Measurements from ENCODE around the gene R3HDM2.
"Not testable (repeated sequence)": the region's sequence is repeated elsewhere in the genome, so short reads cannot be mapped to it uniquely, and the experiment has no call there.

Gene R3HDM2

GRCh38 chr12:57430112-57430930 lies 522 bp downstream of the R3HDM2 start:
- Histone ChIP-seq H3K27ac (ENCODE audit: low read length) (peak overlapping the region; percentile 95), H3K9me3 (ENCODE audit: insufficient read depth, low read length, severe bottlenecking) (no peaks in the 10 kb centered on the region), H3K4me3 (ENCODE audit: low read depth in 1 of 2, low read length in 2 of 2) (peak overlapping the region; percentile 69 to 79), H3K36me3 (ENCODE audit: insufficient read depth, low read length) (peaks cover 6% of the 10 kb centered on the region; the same call in 1 of the 2 replicates), H3K4me1 (ENCODE audit: insufficient read depth, low read length) (peaks cover 27% of the 10 kb centered on the region), H3K9ac (ENCODE audit: low read depth, low read length) (peak overlapping the region; percentile 87), H2AFZ (ENCODE audit: low read depth, low read length) (peak overlapping the region; percentile 75), H3K4me2 (ENCODE audit: insufficient read depth, low read length) (peak overlapping the region; percentile 94), H3K27me3 (ENCODE audit: insufficient read depth, low read length, poor library complexity) (no peaks in the 10 kb centered on the region), H4K20me1 (ENCODE audit: insufficient read depth, low read length) (no peaks in the 10 kb centered on the region), H3K79me2 (ENCODE audit: insufficient read depth, low read length) (peaks cover 54% of the 10 kb centered on the region)
- DNase-seq, result peak; percentile 51
- ATAC-seq (ENCODE audit: insufficient read depth, low read depth), result peak; percentile 59
- TF ChIP-seq EZH2 (IDR thresholded peaks at IDR 0.05; ENCODE audit: borderline replicate concordance, low read depth, low read length, severe bottlenecking) (no peak), CTCF (IDR thresholded peaks at IDR 0.05; ENCODE audit: borderline replicate concordance, extremely low read depth, low read length, poor library complexity, severe bottlenecking) (peak; percentile 26)

GRCh38 chr12:57429473-57430111 lies 1.3 kb downstream of the R3HDM2 start:
- Histone ChIP-seq H3K27me3 (ENCODE audit: insufficient read depth, low read length, poor library complexity) (no peaks in the 10 kb centered on the region), H3K27ac (ENCODE audit: low read length) (peak overlapping the region; percentile 95), H3K4me1 (ENCODE audit: insufficient read depth, low read length) (peaks cover 27% of the 10 kb centered on the region), H3K4me3 (ENCODE audit: low read depth in 1 of 2, low read length in 2 of 2) (peak overlapping the region; percentile 69 to 79), H2AFZ (ENCODE audit: low read depth, low read length) (peak overlapping the region; percentile 75), H3K4me2 (ENCODE audit: insufficient read depth, low read length) (peak overlapping the region; percentile 94), H3K36me3 (ENCODE audit: insufficient read depth, low read length) (peaks cover 7% of the 10 kb centered on the region; the same call in 1 of the 2 replicates), H3K9me3 (ENCODE audit: insufficient read depth, low read length, severe bottlenecking) (no peaks in the 10 kb centered on the region), H4K20me1 (ENCODE audit: insufficient read depth, low read length) (no peaks in the 10 kb centered on the region), H3K79me2 (ENCODE audit: insufficient read depth, low read length) (peaks cover 58% of the 10 kb centered on the region), H3K9ac (ENCODE audit: low read depth, low read length) (peak overlapping the region; percentile 87)
- no peak for DNase-seq
- no peak for TF ChIP-seq CTCF (IDR thresholded peaks at IDR 0.05; ENCODE audit: borderline replicate concordance, extremely low read depth, low read length, poor library complexity, severe bottlenecking)
- no peak for ATAC-seq (ENCODE audit: insufficient read depth, low read depth)

- Histone ChIP-seq H4K20me1 (ENCODE audit: insufficient read depth, low read length) (no peaks in the 10 kb centered on the region), H3K4me3 (ENCODE audit: low read depth in 1 of 2, low read length in 2 of 2) (peak overlapping the region in 1 of 2 experiments; percentile 79; a peak in 2 of 4 replicates), H3K36me3 (ENCODE audit: insufficient read depth, low read length) (peaks cover 9% of the 10 kb centered on the region; the same call in 1 of the 2 replicates), H3K27ac (ENCODE audit: low read length) (no peak overlapping the region), H3K79me2 (ENCODE audit: insufficient read depth, low read length) (peaks cover 64% of the 10 kb centered on the region), H3K4me2 (ENCODE audit: insufficient read depth, low read length) (peak overlapping the region; percentile 94), H3K27me3 (ENCODE audit: insufficient read depth, low read length, poor library complexity) (no peaks in the 10 kb centered on the region), H3K4me1 (ENCODE audit: insufficient read depth, low read length) (peaks cover 27% of the 10 kb centered on the region), H2AFZ (ENCODE audit: low read depth, low read length) (no peak overlapping the region), H3K9ac (ENCODE audit: low read depth, low read length) (peak overlapping the region; percentile 87), H3K9me3 (ENCODE audit: insufficient read depth, low read length, severe bottlenecking) (no peaks in the 10 kb centered on the region)
- TF ChIP-seq EZH2 (IDR thresholded peaks at IDR 0.05; ENCODE audit: borderline replicate concordance, low read depth, low read length, severe bottlenecking) (no peak), CTCF (IDR thresholded peaks at IDR 0.05; ENCODE audit: borderline replicate concordance, extremely low read depth, low read length, poor library complexity, severe bottlenecking) (no peak)
- no peak for ATAC-seq (ENCODE audit: insufficient read depth, low read depth)
- DNase-seq, result no peak
Measured at GRCh38 chr12:57428965-57429364, 1.9 kb downstream of the R3HDM2 start.

- not testable (repeated sequence) for H4K20me1 ChIP-seq (ENCODE audit: insufficient read depth, low read length); H3K4me2 ChIP-seq (ENCODE audit: insufficient read depth, low read length); H3K27me3 ChIP-seq (ENCODE audit: insufficient read depth, low read length, poor library complexity); H3K27ac ChIP-seq (ENCODE audit: low read length); DNase-seq; H3K4me3 ChIP-seq (ENCODE audit: low read depth in 1 of 2, low read length in 2 of 2); ATAC-seq (ENCODE audit: insufficient read depth, low read depth); H3K9ac ChIP-seq (ENCODE audit: low read depth, low read length); H3K9me3 ChIP-seq (ENCODE audit: insufficient read depth, low read length, severe bottlenecking); H2AFZ ChIP-seq (ENCODE audit: low read depth, low read length)
- Histone ChIP-seq H3K4me1 (ENCODE audit: insufficient read depth, low read length) (peaks cover 22% of the 10 kb centered on the region), H3K36me3 (ENCODE audit: insufficient read depth, low read length) (peaks cover 20% of the 10 kb centered on the region), H3K79me2 (ENCODE audit: insufficient read depth, low read length) (peaks cover 78% of the 10 kb centered on the region)
Measured at GRCh38 chr12:57426948-57427347, 3.9 kb downstream of the R3HDM2 start.
